ENCODE results near the gene VWA3B. TPM values are rescaled to one million over a fixed set of nuclear protein-coding genes. Genes with fewer than 3 reads are reported as not detected.

VWA3B gene
- total and polyA plus RNA-seq, 2 of the 4 experiments (the other 2 are of a cell fraction) = not detected

GRCh38 chr2:98187194-98187593 lies 100.2 kb downstream of the VWA3B start:
- DNase-seq (no peak), ATAC-seq (ENCODE audit: low read depth) (no peak)
- no peak overlapping the region for H4K8ac ChIP-seq (ENCODE audit: low read depth in 2 of 2, low read length in 2 of 2)
- H3K9me1 ChIP-seq (ENCODE audit: insufficient read depth, low read length) = no peaks in the 10 kb centered on the region
- H3K23ac ChIP-seq (ENCODE audit: low read depth, low read length) = no peak overlapping the region
- H3K18ac ChIP-seq (ENCODE audit: low read depth, low read length) = no peak overlapping the region
- H2AK9ac ChIP-seq (replicated peaks; ENCODE audit: low read depth, low read length, poor library complexity) = no peak overlapping the region
- dilution Hi-C loops (cut with HindIII; ENCODE audit: low sequenced_read_pairs, unreplicated experiment) (no loop called here), in situ Hi-C loops (cut with MboI; ENCODE audit: low sequenced_read_pairs) (no loop called here), intact Hi-C loops (cut with micrococcal nuclease) (no loop called here)
- H3K4me1 ChIP-seq (ENCODE audit: control insufficient read depth, insufficient read depth, low read length) = no peaks in the 10 kb centered on the region
- no peak overlapping the region for H3K9ac ChIP-seq (ENCODE audit: low read depth, low read length)
- no peak overlapping the region for H3K56ac ChIP-seq (ENCODE audit: extremely low read depth, insufficient read depth, low read length)
- BruUV-seq (replicated peaks) = no TSS peak
- H4K91ac ChIP-seq (ENCODE audit: insufficient read depth, low read depth, low read length) = no peak overlapping the region
- no peaks in the 10 kb centered on the region for H3K9me3 ChIP-seq (ENCODE audit: control insufficient read depth, insufficient read depth, low read length)
- H3K36me3 ChIP-seq (ENCODE audit: control insufficient read depth, insufficient read depth, low read length) = no peaks in the 10 kb centered on the region
- H3K79me1 ChIP-seq (ENCODE audit: low read depth in 1 of 2, low read length in 2 of 2) = no peaks in the 10 kb centered on the region
- H3K14ac ChIP-seq (replicated peaks; ENCODE audit: low read depth, low read length) = no peak overlapping the region
- no peak overlapping the region for H3K4me3 ChIP-seq (ENCODE audit: insufficient read depth, low read depth, low read length)
- no peak overlapping the region for H2BK120ac ChIP-seq (ENCODE audit: low read depth, low read length)
- H3K4me2 ChIP-seq (ENCODE audit: low read depth, low read length) = no peak overlapping the region
- no peak overlapping the region for H2BK15ac ChIP-seq (ENCODE audit: low read depth, low read length)
- no peak for TF ChIP-seq ELK1 (IDR thresholded peaks at IDR 0.05; ENCODE audit: borderline replicate concordance, low read depth, low read length)
- no peak for TF ChIP-seq FOS (IDR thresholded peaks at IDR 0.05; ENCODE audit: low read depth, low read length)
- no peak for TF ChIP-seq BHLHE40 (IDR thresholded peaks at IDR 0.05; ENCODE audit: low read depth, low read length)
- no peak for TF ChIP-seq RCOR1 (IDR thresholded peaks at IDR 0.05; ENCODE audit: insufficient replicate concordance, low read length)
- no peak for TF ChIP-seq RAD21 (IDR thresholded peaks at IDR 0.05; ENCODE audit: low read length)
- TF ChIP-seq SMC3 (IDR thresholded peaks at IDR 0.05; ENCODE audit: low read depth, low read length) = no peak
- TF ChIP-seq MAZ (IDR thresholded peaks at IDR 0.05; ENCODE audit: borderline replicate concordance, low read depth, low read length) = no peak
- no peak for TF ChIP-seq USF2 (IDR thresholded peaks at IDR 0.05; ENCODE audit: low read depth, low read length)
- TF ChIP-seq CHD1 (IDR thresholded peaks at IDR 0.05; ENCODE audit: low read depth, low read length) = no peak
- no peak for TF ChIP-seq POLR2A (IDR thresholded peaks at IDR 0.05; ENCODE audit: low read depth, low read length)
- no peak for TF ChIP-seq MXI1 (IDR thresholded peaks at IDR 0.05; ENCODE audit: borderline replicate concordance, low read depth, low read length)
- no peak for TF ChIP-seq RFX5 (IDR thresholded peaks at IDR 0.05; ENCODE audit: low read depth, low read length)
- no peak for TF ChIP-seq NFE2L2 (IDR thresholded peaks at IDR 0.05; ENCODE audit: low read depth, low read length)
- TF ChIP-seq MAFK (IDR thresholded peaks at IDR 0.05; ENCODE audit: low read depth, low read length) = no peak
- no peak for TF ChIP-seq CEBPB (IDR thresholded peaks at IDR 0.05; ENCODE audit: low read depth, low read length)
- TF ChIP-seq CTCF (conservative IDR thresholded peaks at IDR 0.05; ENCODE audit: low read depth, low read length) = no peak
- ChIA-PET CTCF (no interaction called here), POLR2A (ENCODE audit: unreplicated experiment) (no interaction called here)
- no peak overlapping the region for H2BK20ac ChIP-seq (ENCODE audit: low read depth, low read length)
- H3K27me3 ChIP-seq (ENCODE audit: control insufficient read depth, insufficient read depth, low read length) = peaks cover 20% of the 10 kb centered on the region
- H4K20me1 ChIP-seq (ENCODE audit: insufficient read depth, low read length) = no peaks in the 10 kb centered on the region
- H3K27ac ChIP-seq (ENCODE audit: insufficient read depth, low read length) = no peak overlapping the region
- H2BK5ac ChIP-seq (ENCODE audit: low read depth, low read length, poor library complexity, severe bottlenecking) = no peak overlapping the region
- no CpG with 5 or more reads among the region's 9 CpGs for WGBS, 2 experiments (ENCODE audit: extremely low coverage in 2 of 2, insufficient read length in 1 of 2)
- no peak overlapping the region for H3K4ac ChIP-seq (ENCODE audit: low read depth, low read length)
- no peak overlapping the region for H2AFZ ChIP-seq (replicated peaks; ENCODE audit: low read length, poor library complexity)
- H2AK5ac ChIP-seq (ENCODE audit: low read depth, low read length) = no peak overlapping the region
- H4K5ac ChIP-seq (ENCODE audit: low read depth, low read length) = no peak overlapping the region

Data from IMR-90 (cell line).